Measurements from ENCODE around the gene SPECC1. TPM values are rescaled to one million over a fixed set of nuclear protein-coding genes. Genes with fewer than 3 reads are reported as not detected.
"Not testable (repeated sequence)": the region's sequence is repeated elsewhere in the genome, so short reads cannot be mapped to it uniquely, and the experiment has no call there.

Gene SPECC1
- total RNA-seq, 1 experiment from 2014 or later: 55.3 TPM

- POLR2A ChIA-PET: interaction anchor here (0.6 to 1.8 kb wide), 2 partner anchors 51 to 97 kb away, joined by 3 to 5 read pairs; no protein-coding TSS in a partner anchor
- no peaks in the 10 kb centered on the region for H3K36me3 Mint-ChIP-seq (ENCODE audit: insufficient read depth, unreplicated experiment)
- TF ChIP-seq CTCF (IDR thresholded peaks at IDR 0.05; ENCODE audit: unreplicated experiment): no peak
- intact Hi-C loops (cut with micrococcal nuclease): no loop called here
- peaks cover 47% of the 10 kb centered on the region for H3K27me3 Mint-ChIP-seq (ENCODE audit: insufficient read depth, unreplicated experiment)
- no peak overlapping the region for H3K27ac Mint-ChIP-seq (ENCODE audit: low read depth, unreplicated experiment)
- DNase-seq (ENCODE audit: unreplicated experiment): no peak
- CTCF ChIA-PET: interaction anchor here (0.6 to 5.3 kb wide), 6 partner anchors 11 to 171 kb away, joined by 3 to 40 read pairs (median 3); no protein-coding TSS in a partner anchor
- H3K9me3 Mint-ChIP-seq (ENCODE audit: unreplicated experiment): no peaks in the 10 kb centered on the region
- no TSS peak for BruUV-seq (replicated peaks)
- peaks cover 6% of the 10 kb centered on the region for H3K4me1 Mint-ChIP-seq (ENCODE audit: insufficient read depth, unreplicated experiment)
- no peak overlapping the region for H3K4me3 Mint-ChIP-seq (ENCODE audit: unreplicated experiment)
Measured at GRCh38 chr17:20012017-20012536, 2.9 kb downstream of the SPECC1 start.

- intact Hi-C loops (cut with micrococcal nuclease); H3K4me3 Mint-ChIP-seq (ENCODE audit: unreplicated experiment); DNase-seq (ENCODE audit: unreplicated experiment); POLR2A ChIA-PET; H3K27ac Mint-ChIP-seq (ENCODE audit: low read depth, unreplicated experiment); H3K9me3 Mint-ChIP-seq (ENCODE audit: unreplicated experiment); BruUV-seq (replicated peaks); H3K4me1 Mint-ChIP-seq (ENCODE audit: insufficient read depth, unreplicated experiment); H3K36me3 Mint-ChIP-seq (ENCODE audit: insufficient read depth, unreplicated experiment): not testable (repeated sequence)
- peaks cover 28% of the 10 kb centered on the region for H3K27me3 Mint-ChIP-seq (ENCODE audit: insufficient read depth, unreplicated experiment)
- CTCF ChIA-PET: interaction anchor here (0.6 kb wide), 1 partner anchor 796 kb away, joined by 3 read pairs; no protein-coding TSS in a partner anchor
Measured at GRCh38 chr17:20016475-20016992, 7.4 kb downstream of the SPECC1 start.

DNA sequence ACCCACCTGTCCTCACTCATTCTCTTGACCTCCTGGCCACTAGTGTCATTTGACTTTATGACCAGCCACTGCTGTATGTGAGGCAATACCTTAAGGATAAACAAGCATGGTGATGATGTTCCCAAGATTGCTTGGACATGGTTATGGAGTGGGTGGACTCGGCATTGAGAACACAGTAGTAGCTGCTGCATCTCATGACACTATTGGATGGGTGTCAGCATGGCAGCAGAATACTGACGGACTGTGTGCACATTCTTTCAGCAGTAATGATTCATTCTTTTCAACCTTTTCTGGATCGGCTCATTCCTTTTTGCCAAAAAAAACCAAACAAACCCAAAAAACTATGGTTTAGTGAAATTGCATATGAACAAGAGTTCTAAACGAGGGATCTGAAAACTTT is 13.5 kb downstream of the SPECC1 start:
- H3K27me3 Mint-ChIP-seq (ENCODE audit: insufficient read depth, unreplicated experiment): no peaks in the 10 kb centered on the region
- CTCF ChIA-PET: interaction anchor here (0.6 to 4.2 kb wide), 3 partner anchors 12 to 91 kb away, joined by 3 to 37 read pairs (median 3); partner anchors contain the start of gene SPECC1
- DNase-seq (ENCODE audit: unreplicated experiment): peak; percentile 5
- POLR2A ChIA-PET: no interaction called here
- no peak for TF ChIP-seq CTCF (IDR thresholded peaks at IDR 0.05; ENCODE audit: unreplicated experiment)
- H3K4me1 Mint-ChIP-seq (ENCODE audit: insufficient read depth, unreplicated experiment): no peaks in the 10 kb centered on the region
- no peak overlapping the region for H3K4me3 Mint-ChIP-seq (ENCODE audit: unreplicated experiment)
- no peak overlapping the region for H3K27ac Mint-ChIP-seq (ENCODE audit: low read depth, unreplicated experiment)
- H3K36me3 Mint-ChIP-seq (ENCODE audit: insufficient read depth, unreplicated experiment): no peaks in the 10 kb centered on the region
- intact Hi-C loops (cut with micrococcal nuclease): no loop called here
- no peaks in the 10 kb centered on the region for H3K9me3 Mint-ChIP-seq (ENCODE audit: unreplicated experiment)
- BruUV-seq (replicated peaks): no TSS peak

- no peaks in the 10 kb centered on the region for H3K9me3 Mint-ChIP-seq (ENCODE audit: unreplicated experiment)
- intact Hi-C loops (cut with micrococcal nuclease): no loop called here
- TF ChIP-seq CTCF (IDR thresholded peaks at IDR 0.05; ENCODE audit: unreplicated experiment): no peak
- H3K4me3 Mint-ChIP-seq (ENCODE audit: unreplicated experiment): no peak overlapping the region
- no peaks in the 10 kb centered on the region for H3K27me3 Mint-ChIP-seq (ENCODE audit: insufficient read depth, unreplicated experiment)
- BruUV-seq (replicated peaks): no TSS peak
- no peaks in the 10 kb centered on the region for H3K36me3 Mint-ChIP-seq (ENCODE audit: insufficient read depth, unreplicated experiment)
- CTCF ChIA-PET: no interaction called here
- H3K27ac Mint-ChIP-seq (ENCODE audit: low read depth, unreplicated experiment): no peak overlapping the region
- H3K4me1 Mint-ChIP-seq (ENCODE audit: insufficient read depth, unreplicated experiment): no peaks in the 10 kb centered on the region
- POLR2A ChIA-PET: no interaction called here
- DNase-seq (ENCODE audit: unreplicated experiment): no peak
Measured at GRCh38 chr17:20026960-20027359, 17.8 kb downstream of the SPECC1 start.
